Right lobe of liver (tissue), 4 donors: ENCODE data around the gene SLC39A11.

ENCODE experiments used
- POLR2A ChIP-seq: fragments of 450-650 bp; IDR thresholded peaks from one replicate; pipeline ENCODE4 v1.6.1; 2017; ENCODE audit warnings: antibody characterized with exemption, mild to moderate bottlenecking
- TF ChIP-seq, protein P1 (sequence below), 4 donors: fragments of 200-600 bp in 3 of 4; fragments of 450-650 bp in 1 of 4; IDR thresholded peaks; one replicate each; pipeline versions ENCODE4 v1.5.1 to v1.8.0; 2016 to 2022; ENCODE audit warnings: antibody characterized with exemption in 4 of 4, mild to moderate bottlenecking in 2 of 4
- donor health status: DM: no; HTN: no; CAD: no.
- donor health status: DM: no; HTN: no; CAD: no.
- donor health status: DM: no; HTN: yes; CAD: no.

DNA sequence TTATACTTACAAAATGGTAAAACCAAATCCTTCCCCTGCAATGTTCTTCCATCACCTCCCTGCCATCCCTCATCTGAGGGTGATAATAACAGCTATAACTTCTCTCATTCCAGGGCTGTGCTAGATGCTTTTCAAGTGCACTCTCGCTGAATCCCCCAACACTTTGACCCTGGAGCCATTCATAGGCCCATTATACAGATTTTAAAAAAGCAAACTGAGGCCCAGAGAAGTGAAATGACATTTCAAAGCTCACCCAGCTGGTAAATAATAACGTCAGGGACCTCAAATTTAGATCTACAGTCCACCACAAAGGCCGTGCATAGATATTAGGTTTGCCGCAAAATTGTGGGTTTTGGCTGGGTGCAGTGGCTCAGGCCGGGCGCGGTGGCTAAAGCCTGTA is 378.8 kb downstream of the SLC39A11 start:
- TF ChIP-seq, protein P1, sequence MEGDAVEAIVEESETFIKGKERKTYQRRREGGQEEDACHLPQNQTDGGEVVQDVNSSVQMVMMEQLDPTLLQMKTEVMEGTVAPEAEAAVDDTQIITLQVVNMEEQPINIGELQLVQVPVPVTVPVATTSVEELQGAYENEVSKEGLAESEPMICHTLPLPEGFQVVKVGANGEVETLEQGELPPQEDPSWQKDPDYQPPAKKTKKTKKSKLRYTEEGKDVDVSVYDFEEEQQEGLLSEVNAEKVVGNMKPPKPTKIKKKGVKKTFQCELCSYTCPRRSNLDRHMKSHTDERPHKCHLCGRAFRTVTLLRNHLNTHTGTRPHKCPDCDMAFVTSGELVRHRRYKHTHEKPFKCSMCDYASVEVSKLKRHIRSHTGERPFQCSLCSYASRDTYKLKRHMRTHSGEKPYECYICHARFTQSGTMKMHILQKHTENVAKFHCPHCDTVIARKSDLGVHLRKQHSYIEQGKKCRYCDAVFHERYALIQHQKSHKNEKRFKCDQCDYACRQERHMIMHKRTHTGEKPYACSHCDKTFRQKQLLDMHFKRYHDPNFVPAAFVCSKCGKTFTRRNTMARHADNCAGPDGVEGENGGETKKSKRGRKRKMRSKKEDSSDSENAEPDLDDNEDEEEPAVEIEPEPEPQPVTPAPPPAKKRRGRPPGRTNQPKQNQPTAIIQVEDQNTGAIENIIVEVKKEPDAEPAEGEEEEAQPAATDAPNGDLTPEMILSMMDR (IDR thresholded peaks at IDR 0.05): no peak
- no peak for TF ChIP-seq POLR2A
